Tibial nerve (tissue), 4 donors: Measurements from ENCODE around the gene SFXN3. TPM values are rescaled to one million over a fixed set of nuclear protein-coding genes. Genes with fewer than 3 reads are reported as not detected.

ENCODE experiments used
- DNase-seq, 2 donors: peaks; one replicate each; pipeline ENCODE4 v3.0.0-alpha.2; 2019; ENCODE audit warnings: low spot score in 2 of 2
- H3K27ac ChIP-seq, 4 donors: fragments of 200-600 bp; sonication (generic) in 3 of 4; one replicate each; pipeline ENCODE4 v1.5.1; 2017 to 2019; ENCODE audit warnings: mild to moderate bottlenecking in 1 of 4
- H3K27me3 ChIP-seq, 2 donors: fragments of 200-600 bp; sonication (generic) in 1 of 2; one replicate each; pipeline versions ENCODE4 v1.5.1 to v1.6.0; 2017 to 2019
- H3K36me3 ChIP-seq, 3 donors: fragments of 200-600 bp; sonication (generic); one replicate each; pipeline ENCODE4 v1.5.1; 2018 to 2019
- H3K4me1 ChIP-seq, 4 donors: fragments of 200-600 bp; sonication (generic) in 3 of 4; one replicate each; pipeline ENCODE4 v1.5.1; 2017 to 2019
- H3K4me3 ChIP-seq, 4 donors: fragments of 200-600 bp; sonication (generic) in 3 of 4; one replicate each; pipeline ENCODE4 v1.5.1; 2017 to 2019; ENCODE audit warnings: mild to moderate bottlenecking in 1 of 4, moderate library complexity in 1 of 4
- H3K9me3 ChIP-seq, 4 donors: fragments of 200-600 bp; sonication (generic) in 3 of 4; one replicate each; pipeline ENCODE4 v1.5.1; 2017 to 2019
- EP300 ChIP-seq, 2 donors: sonication (generic); formaldehyde crosslinking; IDR thresholded peaks; one replicate each; pipeline ENCODE4 v1.6.1; 2017; ENCODE audit warnings: antibody characterized with exemption in 2 of 2, mild to moderate bottlenecking in 1 of 2
- POLR2A ChIP-seq, 2 donors: fragments of 450-650 bp; IDR thresholded peaks; one replicate each; pipeline ENCODE4 v1.6.1; 2017; ENCODE audit warnings: antibody characterized with exemption in 2 of 2, mild to moderate bottlenecking in 2 of 2, moderate library complexity in 2 of 2
- WGBS, 2 donors: methylation state at CpG; one replicate each; pipeline ENCODE4 v1.1.5; 2018; 5-methylcytosine and 5-hydroxymethylcytosine counted together
- total RNA-seq, 4 donors: library from RNA; depleted of rRNA; stranded (reverse); fragments of >200 nt; gene quantifications; one replicate each; pipeline ENCODE4 v1.1.0, GENCODE V29; 2016
- TF ChIP-seq, protein P1 (sequence below), 5 experiments: fragments of 200-600 bp in 3 of 5; fragments of 450-650 bp in 2 of 5; sonication (generic) in 3 of 5; IDR thresholded peaks; one replicate each; pipeline ENCODE4 v1.5.1; 2016 to 2019; ENCODE audit warnings: antibody characterized with exemption in 5 of 5, mild to moderate bottlenecking in 3 of 5, moderate library complexity in 2 of 5

The SFXN3 gene
- total RNA-seq, 4 donors from 2014 or later, result 77.4 to 181 (median 106) TPM

GRCh38 chr10:101065481-101066145, 34.6 kb downstream of the SFXN3 start:
- WGBS, 2 donors, result 60 to 80% methylated on average over 3 of the region's 3 CpGs
- Histone ChIP-seq H3K9me3 (no peaks in the 10 kb centered on the region), H3K27me3 (peaks cover 0 to 6% of the 10 kb centered on the region in 2 donors), H3K4me3 (peak overlapping the region in 3 of 4 donors; percentile 56 to 59 (median 58)), H3K36me3 (no peaks in the 10 kb centered on the region), H3K27ac (peak overlapping the region in 3 of 4 donors; percentile 78 to 79 (median 78)), H3K4me1 (peaks cover 0 to 63% (median 42%) of the 10 kb centered on the region in 4 donors)
- DNase-seq, result no peak
- TF ChIP-seq EP300 (IDR thresholded peaks at IDR 0.05), result no peak
- TF ChIP-seq, protein P1, sequence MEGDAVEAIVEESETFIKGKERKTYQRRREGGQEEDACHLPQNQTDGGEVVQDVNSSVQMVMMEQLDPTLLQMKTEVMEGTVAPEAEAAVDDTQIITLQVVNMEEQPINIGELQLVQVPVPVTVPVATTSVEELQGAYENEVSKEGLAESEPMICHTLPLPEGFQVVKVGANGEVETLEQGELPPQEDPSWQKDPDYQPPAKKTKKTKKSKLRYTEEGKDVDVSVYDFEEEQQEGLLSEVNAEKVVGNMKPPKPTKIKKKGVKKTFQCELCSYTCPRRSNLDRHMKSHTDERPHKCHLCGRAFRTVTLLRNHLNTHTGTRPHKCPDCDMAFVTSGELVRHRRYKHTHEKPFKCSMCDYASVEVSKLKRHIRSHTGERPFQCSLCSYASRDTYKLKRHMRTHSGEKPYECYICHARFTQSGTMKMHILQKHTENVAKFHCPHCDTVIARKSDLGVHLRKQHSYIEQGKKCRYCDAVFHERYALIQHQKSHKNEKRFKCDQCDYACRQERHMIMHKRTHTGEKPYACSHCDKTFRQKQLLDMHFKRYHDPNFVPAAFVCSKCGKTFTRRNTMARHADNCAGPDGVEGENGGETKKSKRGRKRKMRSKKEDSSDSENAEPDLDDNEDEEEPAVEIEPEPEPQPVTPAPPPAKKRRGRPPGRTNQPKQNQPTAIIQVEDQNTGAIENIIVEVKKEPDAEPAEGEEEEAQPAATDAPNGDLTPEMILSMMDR (IDR thresholded peaks at IDR 0.05), result no peak
- TF ChIP-seq POLR2A (IDR thresholded peaks at IDR 0.05), result no peak

GRCh38 chr10:101066146-101066895, 35.3 kb downstream of the SFXN3 start:
- Histone ChIP-seq H3K27ac (peak overlapping the region in 3 of 4 donors; percentile 78 to 79 (median 78)), H3K27me3 (peaks cover 0 to 6% of the 10 kb centered on the region in 2 donors), H3K4me3 (peak overlapping the region; percentile 22 to 59 (median 57)), H3K4me1 (peaks cover 0 to 60% (median 40%) of the 10 kb centered on the region in 4 donors), H3K36me3 (no peaks in the 10 kb centered on the region), H3K9me3 (no peaks in the 10 kb centered on the region)
- 1 to 2% methylated on average over 25 to 34 of the region's 49 CpGs for WGBS, 2 donors
- DNase-seq, result peak in 1 of 2 donors; percentile 29
- TF ChIP-seq, protein P1 (IDR thresholded peaks at IDR 0.05), result peak; percentile 27 to 54 (median 31)
- TF ChIP-seq POLR2A (IDR thresholded peaks at IDR 0.05) (no peak), EP300 (IDR thresholded peaks at IDR 0.05) (peak; percentile 8 to 27)

DNA sequence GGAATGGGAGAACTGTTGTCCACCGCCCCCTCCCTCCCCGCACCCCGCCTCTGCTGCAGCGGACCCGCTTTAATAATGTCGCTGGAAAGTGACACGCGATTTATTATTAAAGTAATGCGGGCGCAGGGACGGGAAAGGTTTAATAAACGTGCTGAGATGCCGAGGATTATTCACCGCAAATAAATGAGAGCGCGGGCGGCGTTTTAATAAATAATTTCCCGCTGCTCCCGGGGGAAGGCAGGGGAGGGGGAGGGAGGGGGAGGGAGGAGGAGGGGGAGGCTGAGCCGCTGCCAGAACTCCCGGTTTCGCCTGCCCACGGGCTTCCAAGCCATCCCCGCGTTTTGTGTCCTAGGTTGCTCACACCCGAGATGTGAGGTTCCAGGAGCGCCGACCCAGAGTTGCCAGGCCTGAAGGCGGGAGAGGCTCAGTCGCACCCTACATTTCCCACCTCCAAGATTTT, 35.9 kb downstream of the SFXN3 start:
- Histone ChIP-seq H3K4me3 (peak overlapping the region; percentile 22 to 59 (median 57)), H3K36me3 (no peaks in the 10 kb centered on the region), H3K27me3 (peaks cover 0 to 10% of the 10 kb centered on the region in 2 donors), H3K4me1 (peaks cover 0 to 54% (median 34%) of the 10 kb centered on the region in 4 donors), H3K9me3 (no peaks in the 10 kb centered on the region), H3K27ac (peak overlapping the region in 3 of 4 donors; percentile 78 to 79 (median 78))
- no peak for TF ChIP-seq POLR2A (IDR thresholded peaks at IDR 0.05)
- no peak for TF ChIP-seq EP300 (IDR thresholded peaks at IDR 0.05)
- TF ChIP-seq, protein P1 (IDR thresholded peaks at IDR 0.05), result no peak
- 0 to 1% methylated on average over 29 to 31 of the region's 31 CpGs for WGBS, 2 donors
- no peak for DNase-seq

- Histone ChIP-seq H3K27me3 (peaks cover 0 to 16% of the 10 kb centered on the region in 2 donors), H3K36me3 (no peaks in the 10 kb centered on the region), H3K4me1 (peaks cover 0 to 48% (median 28%) of the 10 kb centered on the region in 4 donors), H3K4me3 (peak overlapping the region; percentile 22 to 59 (median 57)), H3K9me3 (no peaks in the 10 kb centered on the region), H3K27ac (peak overlapping the region in 3 of 4 donors; percentile 78 to 79 (median 78))
- peak; percentile 51 to 87 for DNase-seq
- TF ChIP-seq, protein P1 (IDR thresholded peaks at IDR 0.05), result peak; percentile 85 to 90 (median 88)
- TF ChIP-seq EP300 (IDR thresholded peaks at IDR 0.05) (peak in 1 of 2 donors; percentile 27), POLR2A (IDR thresholded peaks at IDR 0.05) (no peak)
- WGBS, 2 donors, result 1 to 2% methylated on average over 17 to 28 of the region's 43 CpGs
These were observed 36.5 kb downstream of the SFXN3 start for GRCh38 chr10:101067356-101068083.
